HG02610 (cell line): ENCODE measurements around the gene AP3D1.
"Not testable (repeated sequence)": the region's sequence is repeated elsewhere in the genome, so short reads cannot be mapped to it uniquely, and the experiment has no call there.

Experiments used
- ATAC-seq: cut with Tn5 transposase; IDR thresholded peaks from one replicate; pipeline ENCODE4 v1.9.1; 2021; ENCODE audit warnings: mild to moderate bottlenecking, moderate library complexity; ENCODE audit not compliant: unreplicated experiment

The AP3D1 gene

DNA sequence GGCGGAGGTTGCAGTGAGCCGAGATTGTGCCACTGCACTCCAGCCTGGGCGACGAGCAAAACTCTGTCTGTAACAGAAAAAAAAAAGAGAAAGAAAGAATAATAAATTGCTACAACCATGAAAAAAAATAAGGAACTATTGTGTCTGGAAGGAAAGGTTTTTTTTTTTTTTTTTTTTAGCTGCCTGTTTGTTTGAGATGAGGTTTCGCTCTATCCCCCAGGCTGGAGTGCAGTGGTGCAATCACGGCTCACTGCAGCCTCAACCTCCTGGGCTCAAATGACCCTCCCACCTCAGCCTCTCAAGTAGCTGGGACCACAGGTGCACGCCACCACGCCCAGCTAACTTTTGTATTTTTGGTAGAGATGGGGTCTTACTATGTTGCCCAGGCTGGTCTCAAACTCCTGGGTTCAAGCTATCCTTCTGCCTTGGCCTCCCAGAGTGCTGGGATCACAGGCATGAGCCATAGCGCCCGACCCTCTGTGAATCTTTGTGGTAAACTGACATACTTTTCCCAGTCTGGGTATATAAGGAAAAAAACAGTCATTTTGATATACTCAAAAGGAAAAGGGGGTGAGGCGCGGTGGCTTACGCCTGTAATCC is 59.3 kb downstream of the AP3D1 start:
- not testable (repeated sequence) for ATAC-seq

DNA sequence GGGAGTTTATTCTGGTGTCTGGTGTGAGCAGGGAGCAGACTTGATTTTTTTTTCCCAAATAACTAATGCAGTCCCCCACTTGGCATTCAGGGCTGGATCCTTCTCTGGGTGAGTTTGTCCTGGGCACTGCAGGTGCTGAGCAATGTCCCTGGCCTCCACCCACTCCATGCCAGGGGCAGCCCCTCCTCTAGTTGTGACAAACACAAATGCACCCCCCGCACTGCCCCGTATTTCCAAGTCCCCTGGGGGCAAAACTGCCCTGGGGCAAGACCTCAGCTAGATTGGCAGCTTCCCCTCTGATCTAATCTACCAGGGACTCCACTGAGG is 61.7 kb downstream of the AP3D1 start:
- ATAC-seq, result no peak

DNA sequence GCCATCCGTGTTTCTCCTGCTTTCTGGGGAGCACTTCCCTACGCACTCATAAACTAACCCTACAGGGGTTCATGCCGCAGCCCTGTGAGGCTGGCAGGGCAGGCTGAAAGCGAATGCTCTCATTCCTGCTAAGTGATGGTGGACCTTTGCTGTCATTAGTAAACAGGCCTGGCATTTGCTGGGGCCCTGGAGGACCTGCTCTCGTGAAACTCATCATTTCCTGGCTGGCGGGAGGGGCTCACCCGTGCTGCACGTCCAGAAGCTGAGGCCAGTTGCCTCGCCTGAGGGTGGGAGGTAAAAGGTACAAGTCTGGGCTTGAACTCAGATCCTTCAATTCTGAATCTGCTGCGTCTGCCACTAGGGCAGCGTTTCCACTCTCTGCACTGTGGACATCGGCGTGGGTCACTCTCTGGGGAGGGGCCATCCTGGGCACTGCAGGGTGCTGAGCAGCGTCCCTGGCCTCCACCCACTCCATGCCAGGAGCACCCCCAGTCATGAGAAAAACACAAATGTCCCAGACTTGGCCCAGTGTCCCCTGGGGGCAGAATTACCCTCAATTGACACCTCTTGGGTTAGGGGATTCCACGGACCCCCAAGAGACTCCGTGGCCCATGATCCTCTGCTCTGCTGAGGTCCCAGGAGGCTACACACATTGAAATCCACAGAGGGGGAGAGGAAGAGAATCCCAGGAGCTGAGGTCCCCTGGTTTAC is 62.2 kb downstream of the AP3D1 start:
- no peak for ATAC-seq

DNA sequence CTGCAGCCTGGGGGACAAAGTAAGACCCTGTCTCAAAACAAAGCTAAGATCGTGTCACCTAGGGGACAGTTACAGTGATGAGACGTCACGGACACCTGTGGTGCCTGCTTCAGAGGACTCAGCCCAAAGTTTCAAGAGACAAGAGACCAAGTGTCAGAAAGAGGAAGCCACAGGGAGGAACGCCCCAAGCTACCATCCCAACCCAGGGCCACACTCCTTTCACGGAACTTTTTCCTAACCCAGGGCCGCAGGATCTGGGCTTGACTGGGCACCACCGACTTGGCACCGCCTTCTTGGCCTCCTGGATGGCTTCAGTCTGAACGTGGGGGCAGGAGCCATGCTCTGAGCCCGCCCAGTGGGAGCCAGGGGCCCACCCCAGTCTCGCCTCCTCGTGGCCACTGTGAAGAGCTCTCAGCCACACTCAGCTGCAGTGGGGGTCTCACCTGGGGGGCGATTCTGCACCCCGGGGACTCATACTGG is 63.7 kb downstream of the AP3D1 start:
- no peak for ATAC-seq

DNA sequence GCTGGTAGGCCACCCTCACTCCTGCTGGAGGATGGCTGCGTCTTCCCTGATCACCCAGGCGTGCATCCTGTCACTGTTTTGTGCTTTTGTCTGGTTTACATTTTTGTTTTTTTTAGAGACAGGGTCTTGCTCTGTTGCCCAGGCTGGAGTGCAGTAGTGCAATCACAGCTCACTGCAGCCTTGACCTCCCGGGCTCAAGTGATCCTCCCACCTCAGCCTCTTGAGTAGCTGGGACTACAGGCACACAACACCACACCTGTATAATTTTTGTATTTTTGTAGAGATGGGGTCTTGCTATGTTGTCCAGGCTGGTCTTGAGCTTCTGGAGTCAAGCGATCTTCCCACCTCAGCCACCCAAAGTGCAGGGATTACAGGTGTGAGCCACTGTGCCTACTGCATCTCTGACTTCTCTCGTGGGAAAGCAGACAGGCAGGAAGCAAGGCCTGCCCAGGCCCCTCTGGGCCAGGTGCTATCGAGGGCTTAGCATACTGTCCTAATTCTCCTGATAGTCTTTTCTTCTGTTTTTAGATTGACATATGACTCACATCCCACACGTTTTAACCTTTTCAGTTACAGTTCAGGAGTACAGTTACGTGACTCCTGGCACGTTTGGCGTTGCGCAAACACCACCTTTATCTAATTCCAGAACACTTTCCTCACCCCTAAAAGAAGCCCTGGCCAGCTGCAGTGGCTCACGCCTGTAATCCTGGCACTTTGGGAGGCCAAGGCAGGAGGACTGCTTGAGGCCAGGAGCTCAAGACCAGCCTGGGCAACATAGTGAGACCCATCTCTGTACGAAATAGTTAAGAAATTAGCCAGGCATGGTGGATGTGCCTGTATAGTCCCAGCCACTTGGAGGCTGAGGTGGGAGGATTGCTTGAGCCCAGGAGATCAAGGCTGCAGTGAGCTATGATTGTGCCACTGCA is 64.4 kb downstream of the AP3D1 start:
- not testable (repeated sequence) for ATAC-seq

DNA sequence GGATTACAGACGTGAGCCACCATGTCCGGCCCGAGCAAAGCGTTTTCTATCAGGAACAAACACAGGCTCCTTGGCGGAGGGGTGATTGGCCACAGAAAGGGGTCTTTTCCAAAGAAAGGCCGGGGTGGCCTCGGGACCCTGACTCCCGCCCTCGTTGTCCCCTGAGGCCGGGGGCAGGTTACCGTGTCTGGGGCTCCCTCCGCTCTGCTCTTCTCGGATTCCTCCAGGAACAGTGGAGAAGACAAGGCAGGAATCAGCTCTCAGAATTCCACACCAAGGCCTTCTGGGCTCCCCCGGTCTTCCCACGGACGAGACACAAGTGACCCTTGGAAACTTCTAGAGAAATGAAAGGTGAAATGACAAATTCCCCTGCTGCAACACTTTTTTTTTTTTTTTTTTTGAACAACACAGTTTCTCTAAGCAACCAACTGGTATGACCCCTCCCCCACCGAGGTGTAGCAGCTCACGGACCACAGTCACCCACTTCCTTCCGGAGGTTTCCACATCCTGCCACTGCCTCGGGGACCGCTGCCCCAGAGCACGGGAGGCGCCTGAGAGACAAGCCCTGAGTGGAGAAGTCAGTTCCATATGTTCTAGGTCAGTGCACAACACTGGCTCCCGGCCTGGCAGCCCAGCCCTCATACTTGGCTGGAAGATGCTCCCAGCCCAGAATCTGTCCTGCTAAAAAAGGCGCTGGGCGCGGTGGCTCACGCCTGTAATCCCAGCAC is 66.2 kb downstream of the AP3D1 start:
- peak; percentile 36 for ATAC-seq

DNA sequence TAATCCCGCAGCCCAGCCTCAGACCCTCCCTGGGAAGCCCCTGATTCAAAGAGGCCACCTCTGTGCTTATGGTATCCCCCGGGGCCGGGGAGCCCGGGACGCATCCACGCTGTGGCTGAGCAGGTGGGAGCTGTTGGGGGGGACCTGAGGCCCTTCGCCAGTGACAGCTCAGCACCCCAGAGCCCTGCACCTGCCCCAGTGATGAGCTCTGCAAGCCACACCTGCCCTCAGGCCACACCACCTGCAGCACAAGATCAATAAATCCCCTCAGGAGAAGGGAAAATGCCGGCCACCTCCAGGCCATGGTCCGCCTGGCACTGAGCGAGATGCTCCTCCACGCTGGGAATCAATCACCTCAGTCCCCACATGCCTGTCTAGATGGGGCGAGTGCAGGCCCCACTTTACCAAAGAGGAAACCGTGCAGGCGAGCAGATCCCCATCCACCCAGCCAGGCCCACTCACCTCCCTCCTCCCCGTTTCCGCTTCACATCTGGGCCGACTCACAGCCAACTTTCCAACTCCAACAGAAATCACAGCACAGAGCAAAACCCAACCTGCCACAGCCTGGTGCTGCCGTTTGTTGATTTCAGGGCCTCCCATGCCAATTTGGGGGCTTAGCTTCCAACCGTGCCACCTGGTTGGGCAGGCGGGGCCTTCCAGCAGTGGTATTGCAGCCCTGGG is 68.1 kb downstream of the AP3D1 start:
- no peak for ATAC-seq

DNA sequence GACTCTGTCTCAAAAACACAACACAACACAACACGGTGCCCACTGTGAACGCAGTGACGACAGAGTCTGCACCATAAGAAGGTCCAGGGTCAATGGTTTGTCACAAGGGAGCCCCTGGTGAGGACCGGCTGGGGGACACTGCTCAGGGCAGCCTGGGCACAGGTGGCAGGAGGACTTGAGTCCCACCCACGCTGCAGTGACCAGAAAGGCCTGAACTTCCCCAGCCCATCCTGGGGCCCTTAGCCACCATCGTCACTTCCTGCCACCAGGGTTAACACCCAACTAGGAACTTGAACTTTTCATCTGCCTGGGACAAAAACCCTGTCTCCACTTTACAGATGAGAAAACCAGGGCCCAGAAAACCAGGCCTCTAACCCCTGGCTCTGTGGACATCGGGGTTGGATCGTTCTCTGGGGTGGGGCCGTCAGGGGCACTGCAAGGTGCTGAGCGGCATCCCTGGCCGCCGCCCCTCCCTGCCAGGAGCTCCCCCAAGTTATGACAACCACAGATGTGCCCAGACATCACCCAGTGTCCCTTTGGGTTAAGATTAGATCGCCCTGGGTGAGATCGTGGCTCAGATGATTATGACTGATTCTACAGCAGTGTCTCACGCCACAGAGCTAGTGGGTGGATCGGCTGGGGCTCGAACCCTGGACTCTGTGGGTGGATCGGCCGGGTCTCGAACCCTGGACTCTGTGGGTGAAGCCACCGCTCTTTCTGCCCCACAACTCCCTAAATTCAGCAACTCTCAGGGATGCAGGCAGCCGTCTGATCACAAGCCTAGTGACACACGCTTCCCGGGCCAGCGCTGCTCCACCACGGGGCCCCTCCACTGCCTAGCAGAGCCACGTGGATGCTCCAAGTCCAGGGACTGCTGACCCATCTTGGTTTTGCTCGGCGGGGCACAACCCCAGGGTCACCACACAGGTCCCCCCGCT is 69.2 kb downstream of the AP3D1 start:
- no peak for ATAC-seq

DNA sequence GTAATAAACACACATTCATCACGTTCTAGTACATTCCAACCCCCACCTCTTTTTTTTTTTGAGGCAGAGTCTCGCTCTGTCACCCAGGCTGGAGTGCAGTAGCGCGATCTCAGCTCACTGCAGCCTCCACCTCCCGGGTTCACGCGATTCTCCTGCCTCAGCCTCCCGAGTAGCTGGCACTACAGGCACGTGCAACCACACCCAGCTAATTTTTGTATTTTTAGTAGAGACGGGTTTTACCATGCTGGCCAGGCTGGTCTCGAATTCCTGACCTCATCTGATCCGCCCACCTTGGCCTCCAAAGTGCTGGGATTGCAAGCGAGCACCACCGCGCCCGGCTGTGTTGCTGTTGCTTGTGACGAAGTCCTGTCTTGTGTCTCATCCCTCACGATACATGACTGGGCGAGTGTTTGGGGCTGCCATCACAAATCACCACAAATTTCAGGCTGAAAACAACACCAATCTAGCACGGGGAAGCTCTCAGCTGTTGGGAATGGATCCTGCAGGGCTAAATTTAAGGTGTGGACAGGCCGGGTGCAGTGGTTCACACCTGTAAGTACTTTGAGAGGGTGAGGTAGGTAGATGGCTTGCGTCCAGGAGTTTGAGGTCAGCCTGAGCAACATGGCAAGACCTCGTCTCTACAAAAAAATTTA is 70.9 kb downstream of the AP3D1 start:
- no peak for ATAC-seq

DNA sequence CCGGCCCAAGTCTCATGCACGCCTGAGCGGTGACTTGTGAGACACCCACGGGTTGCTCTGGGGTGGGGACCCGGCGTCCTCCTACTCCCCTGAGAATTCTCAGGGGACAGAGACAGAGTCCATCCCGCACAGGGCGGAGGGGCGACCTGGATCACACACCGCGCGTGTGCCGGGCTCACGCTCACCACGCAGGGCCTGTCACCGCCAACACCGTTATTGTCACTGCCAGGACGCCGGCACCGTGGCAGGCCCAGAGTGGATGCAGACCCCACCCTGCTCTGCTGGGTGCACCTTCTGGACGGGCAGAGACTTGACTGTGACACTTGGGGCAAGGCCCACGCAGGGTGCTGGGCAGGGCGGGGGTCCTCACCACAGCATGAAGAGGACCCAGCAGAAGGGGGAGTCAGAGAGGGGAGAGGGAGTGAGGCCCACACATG is 71.5 kb downstream of the AP3D1 start:
- ATAC-seq, result no peak

DNA sequence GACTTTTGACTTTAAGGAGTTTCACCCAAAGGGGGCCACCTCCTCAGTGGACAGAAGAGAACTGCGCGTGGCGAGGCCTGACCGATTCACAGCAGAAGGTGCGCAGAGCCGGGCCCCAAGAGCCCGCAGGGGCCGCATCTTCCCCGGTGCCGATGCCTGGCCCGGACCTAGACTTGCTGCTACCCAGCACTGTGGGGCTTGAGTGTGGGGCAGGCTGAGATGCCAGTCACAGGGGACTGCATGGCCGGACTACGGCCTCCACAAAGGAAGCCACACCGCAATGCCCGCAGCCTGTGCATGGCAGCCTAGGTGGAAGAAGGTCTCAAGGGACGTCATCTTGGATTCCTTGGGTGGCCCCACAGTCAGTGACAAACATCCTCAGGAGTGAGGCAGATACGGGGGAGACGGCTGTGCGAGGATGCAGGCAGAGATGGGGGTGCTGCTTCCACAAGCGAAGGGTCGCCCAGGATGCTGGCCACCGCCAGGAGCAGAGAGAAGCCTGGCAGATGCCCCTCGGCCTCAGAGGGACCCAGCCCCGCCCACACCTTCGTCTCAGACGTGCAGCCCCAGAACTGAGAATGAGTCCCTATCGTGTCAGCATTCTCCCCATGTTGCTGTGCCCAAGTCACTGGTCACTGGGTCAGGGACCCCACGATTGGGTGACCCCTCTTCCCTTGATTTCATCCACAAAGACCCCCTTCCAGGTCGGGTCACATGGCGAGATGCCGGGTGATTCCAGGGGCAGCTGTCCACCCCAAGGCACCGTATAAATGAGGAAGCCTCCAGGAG is 72.1 kb downstream of the AP3D1 start:
- ATAC-seq, result no peak

DNA sequence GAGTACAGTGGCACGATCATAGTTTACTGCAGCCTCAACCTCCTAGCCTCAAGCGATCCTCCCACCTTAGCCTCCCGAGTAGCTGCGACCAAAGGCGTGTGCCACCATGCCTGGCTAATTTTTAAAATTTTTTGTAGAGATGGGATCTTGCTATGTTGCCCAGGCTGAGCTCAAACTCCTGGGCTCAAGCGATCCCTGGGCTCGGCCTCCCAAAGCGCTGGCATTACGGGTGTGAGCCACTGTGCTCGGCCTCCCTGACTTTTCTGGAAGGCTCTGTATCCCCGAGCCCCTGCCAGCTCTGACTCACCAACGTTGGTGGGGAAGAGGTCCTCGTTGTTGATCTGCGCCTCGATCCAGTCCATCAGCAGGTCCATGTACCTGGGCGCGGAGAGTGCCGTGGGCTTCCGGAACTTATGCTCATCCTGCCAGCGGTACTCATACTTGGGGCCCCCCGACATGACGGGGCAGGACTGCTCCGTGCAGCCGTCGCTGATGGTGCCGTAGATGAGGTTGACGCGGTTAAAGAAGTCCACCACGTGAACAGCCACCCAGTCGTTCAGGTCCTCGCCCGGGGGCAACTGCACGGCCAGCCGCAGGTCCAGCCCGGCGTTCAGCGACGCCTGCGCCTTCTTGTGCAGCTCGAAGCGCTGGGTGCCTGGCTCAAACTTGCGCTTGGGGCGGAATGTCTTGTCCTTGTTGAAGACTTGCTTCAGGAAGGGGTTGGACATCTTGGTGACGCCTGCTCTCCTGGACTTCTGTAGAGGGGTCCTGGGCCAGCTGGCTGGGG is 73.3 kb downstream of the AP3D1 start:
- no peak for ATAC-seq

DNA sequence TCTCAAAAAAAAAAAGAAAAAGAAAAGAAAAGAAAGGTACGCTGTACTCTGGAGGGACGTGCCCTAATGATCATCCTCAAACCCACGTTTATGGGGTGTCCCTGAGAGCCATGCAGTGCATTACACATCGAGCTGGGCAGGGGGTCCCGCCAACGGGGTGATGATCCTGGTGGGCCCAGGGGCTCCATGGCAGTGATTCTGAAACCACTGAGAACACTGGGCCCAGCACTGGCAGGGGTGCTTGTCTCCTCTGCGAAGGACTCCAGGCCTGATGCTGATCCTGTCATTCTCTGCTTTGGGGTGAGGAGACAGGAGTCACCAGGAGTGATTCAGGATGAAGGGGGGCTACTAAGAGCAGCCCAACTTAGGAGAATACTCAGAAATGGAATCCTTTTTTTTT is 74.0 kb downstream of the AP3D1 start:
- ATAC-seq, result no peak

DNA sequence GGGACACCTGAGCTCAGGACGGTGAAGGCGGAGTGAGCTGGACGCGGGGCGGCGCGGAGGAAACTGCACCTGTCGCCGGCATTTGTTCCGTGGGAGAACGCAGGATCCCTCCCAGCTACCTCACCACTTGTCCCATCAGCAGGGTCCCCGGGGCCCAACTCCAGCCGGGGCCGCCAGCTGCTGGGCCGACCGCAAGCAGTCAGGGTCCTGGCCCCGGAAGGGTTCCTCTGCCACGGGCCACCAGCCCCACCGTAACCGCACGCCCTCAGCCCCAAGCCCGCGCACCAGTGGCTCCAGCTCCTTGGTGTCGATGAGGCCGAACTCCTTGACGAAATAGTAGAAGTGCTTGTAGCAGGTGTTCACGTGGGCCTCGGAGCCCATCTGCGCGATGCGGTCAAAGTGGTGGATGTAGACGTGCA is 74.8 kb downstream of the AP3D1 start:
- no peak for ATAC-seq

DNA sequence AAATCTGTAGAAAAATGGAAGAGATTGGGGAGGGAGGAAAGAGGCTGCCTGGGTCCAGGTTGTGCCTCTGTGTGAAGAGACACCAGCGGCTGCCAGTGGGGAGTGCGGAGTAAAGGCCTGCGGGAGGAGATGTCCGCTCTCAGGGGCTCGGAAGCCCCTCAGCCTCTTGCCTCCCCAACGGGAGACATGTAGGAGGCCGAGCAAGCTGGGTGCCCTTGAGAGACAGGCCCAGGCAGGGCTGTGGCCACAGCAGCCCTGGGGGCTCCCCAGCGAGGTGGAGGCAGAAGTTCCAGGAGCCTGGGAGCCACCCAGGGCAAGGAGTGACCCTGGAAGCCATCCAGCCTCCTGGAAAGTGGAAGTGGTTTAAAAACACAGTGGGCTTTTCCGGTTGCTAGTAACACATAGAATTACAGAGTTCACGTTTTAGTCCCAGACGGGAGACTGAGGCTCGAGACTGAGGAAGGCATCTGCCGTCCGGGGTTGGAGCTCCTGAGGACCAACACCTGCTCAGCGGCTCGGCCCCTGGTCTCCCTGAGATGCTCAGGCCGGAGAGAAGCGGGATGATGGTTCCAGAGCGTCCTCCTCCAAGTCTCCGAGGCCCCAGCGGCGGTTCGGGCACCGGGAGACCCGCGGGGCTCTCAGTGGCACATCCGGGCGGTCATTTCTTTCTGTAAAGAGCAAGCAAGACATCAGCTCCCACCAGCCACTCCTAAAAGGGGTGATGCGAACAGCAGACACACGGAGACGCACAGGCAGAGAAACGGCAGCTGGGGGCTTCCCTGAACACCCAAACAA is 78.4 kb downstream of the AP3D1 start:
- no peak for ATAC-seq

DNA sequence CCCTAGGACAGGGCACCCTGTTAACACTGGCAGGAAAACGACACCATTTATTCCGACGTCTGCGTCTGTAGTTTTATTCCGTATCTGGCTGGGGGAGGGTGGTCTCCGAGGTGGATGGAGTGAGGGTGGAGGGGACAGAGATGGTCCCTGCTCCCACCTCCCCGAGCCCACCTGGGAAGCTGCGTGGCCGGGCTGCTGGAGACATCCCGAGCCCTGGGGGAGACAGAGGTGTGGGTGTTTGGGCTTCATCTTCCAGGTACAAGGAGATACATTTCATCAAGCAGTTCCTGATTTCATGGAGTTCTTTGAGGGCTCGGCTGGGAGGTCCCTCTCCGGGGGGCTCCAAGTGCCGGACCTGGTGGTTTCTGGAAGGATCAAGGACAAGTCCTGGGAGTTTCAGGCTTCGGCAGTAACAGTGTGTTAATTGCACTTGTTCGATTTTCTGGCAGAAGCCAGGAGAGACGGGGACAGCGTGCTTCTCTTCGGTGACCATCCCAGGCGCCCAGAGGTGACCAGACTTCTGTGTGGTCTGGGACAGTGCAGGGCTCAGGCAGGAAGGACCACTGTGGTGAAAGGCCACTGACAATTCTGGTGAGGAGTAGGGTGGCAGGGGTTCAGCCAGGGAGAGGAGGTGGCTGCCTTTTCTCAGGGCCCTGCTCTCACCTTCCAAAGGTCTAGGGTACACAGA is 80.2 kb downstream of the AP3D1 start:
- no peak for ATAC-seq
